Measurements from ENCODE around the gene SDHD. TPM values are rescaled to one million over a fixed set of nuclear protein-coding genes. Genes with fewer than 3 reads are reported as not detected.

The SDHD gene
- total RNA-seq, 2 donors from 2014 or later, result 113 to 166 TPM

DNA sequence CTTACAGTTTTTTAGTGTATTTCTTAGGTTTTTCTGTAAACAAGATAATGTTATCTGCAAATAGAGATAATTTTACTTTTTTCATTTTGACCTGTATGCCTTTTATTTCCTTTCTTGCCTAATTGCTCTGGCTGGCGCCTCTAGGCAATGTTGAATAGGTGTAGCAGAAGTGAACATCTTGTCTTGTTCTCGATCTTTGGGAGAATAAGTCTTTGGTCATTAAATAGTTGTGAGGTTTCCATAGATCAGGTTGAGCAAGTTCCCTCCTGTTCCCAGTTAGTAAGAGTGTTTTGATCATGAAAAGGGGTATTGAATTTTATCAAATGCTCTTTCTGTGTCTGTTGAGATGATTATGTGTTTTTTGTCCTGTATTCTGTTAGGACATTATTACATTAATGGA is 36.9 kb upstream of the SDHD start:
- H3K27ac ChIP-seq, result no peak overlapping the region
- TF ChIP-seq, protein P1, sequence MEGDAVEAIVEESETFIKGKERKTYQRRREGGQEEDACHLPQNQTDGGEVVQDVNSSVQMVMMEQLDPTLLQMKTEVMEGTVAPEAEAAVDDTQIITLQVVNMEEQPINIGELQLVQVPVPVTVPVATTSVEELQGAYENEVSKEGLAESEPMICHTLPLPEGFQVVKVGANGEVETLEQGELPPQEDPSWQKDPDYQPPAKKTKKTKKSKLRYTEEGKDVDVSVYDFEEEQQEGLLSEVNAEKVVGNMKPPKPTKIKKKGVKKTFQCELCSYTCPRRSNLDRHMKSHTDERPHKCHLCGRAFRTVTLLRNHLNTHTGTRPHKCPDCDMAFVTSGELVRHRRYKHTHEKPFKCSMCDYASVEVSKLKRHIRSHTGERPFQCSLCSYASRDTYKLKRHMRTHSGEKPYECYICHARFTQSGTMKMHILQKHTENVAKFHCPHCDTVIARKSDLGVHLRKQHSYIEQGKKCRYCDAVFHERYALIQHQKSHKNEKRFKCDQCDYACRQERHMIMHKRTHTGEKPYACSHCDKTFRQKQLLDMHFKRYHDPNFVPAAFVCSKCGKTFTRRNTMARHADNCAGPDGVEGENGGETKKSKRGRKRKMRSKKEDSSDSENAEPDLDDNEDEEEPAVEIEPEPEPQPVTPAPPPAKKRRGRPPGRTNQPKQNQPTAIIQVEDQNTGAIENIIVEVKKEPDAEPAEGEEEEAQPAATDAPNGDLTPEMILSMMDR (IDR thresholded peaks at IDR 0.05), result no peak
- H3K4me1 ChIP-seq, result peaks cover 0 to 5% of the 10 kb centered on the region in 2 donors
- no peaks in the 10 kb centered on the region for H3K9me3 ChIP-seq
- no peaks in the 10 kb centered on the region for H3K27me3 ChIP-seq
- DNase-seq (ENCODE audit: low spot score), result no peak
- H3K4me3 ChIP-seq, result no peak overlapping the region
- peaks cover 83% of the 10 kb centered on the region for H3K36me3 ChIP-seq

DNA sequence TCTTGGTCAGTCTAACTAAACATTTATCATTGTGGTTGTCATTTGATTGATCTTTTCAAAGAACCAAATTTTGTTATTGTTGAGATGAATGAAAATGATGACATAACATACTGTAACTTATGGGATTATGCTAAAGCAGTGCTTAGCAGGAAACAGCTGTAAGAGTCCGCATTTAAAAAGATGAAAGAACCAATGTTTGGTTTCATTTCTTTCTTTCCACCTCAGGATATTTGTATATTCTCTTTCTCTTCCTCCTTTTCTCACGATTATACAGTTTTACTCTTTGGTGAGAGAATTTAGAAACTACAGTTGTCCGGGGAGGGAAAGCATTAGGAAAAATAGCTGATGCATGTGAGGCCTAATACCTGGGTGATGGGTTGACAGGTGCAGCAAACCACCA is 36.0 kb upstream of the SDHD start:
- H3K9me3 ChIP-seq, result no peaks in the 10 kb centered on the region
- TF ChIP-seq, protein P1 (IDR thresholded peaks at IDR 0.05), result no peak
- no peak overlapping the region for H3K27ac ChIP-seq
- H3K4me1 ChIP-seq, result peaks cover 0 to 5% of the 10 kb centered on the region in 2 donors
- peaks cover 74% of the 10 kb centered on the region for H3K36me3 ChIP-seq
- no peak overlapping the region for H3K4me3 ChIP-seq
- H3K27me3 ChIP-seq, result no peaks in the 10 kb centered on the region
- DNase-seq (ENCODE audit: low spot score), result no peak

DNA sequence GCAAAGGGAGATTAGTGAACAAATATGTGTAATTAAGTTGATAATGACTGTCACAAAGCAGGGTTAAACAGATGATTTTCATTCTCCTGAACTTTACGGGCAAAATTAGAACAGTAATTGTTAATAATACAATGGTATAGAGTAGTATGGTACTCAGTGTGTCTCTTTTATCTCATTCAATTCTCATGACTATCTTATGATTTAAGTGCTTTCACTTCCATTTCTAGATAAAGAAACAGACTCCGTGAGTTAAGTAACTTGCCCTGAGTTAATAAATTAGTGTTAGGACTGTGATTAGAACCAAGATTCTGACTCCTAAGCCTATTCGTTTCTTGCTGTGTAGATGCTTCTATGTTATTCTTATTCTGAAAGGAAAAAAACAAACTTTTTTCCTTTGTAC is 34.9 kb upstream of the SDHD start:
- Histone ChIP-seq H3K36me3 (peaks cover 70% of the 10 kb centered on the region), H3K9me3 (no peaks in the 10 kb centered on the region), H3K4me3 (no peak overlapping the region), H3K27ac (no peak overlapping the region), H3K4me1 (peaks cover 0 to 5% of the 10 kb centered on the region in 2 donors), H3K27me3 (no peaks in the 10 kb centered on the region)
- TF ChIP-seq, protein P1 (IDR thresholded peaks at IDR 0.05), result no peak
- no peak for DNase-seq (ENCODE audit: low spot score)

DNA sequence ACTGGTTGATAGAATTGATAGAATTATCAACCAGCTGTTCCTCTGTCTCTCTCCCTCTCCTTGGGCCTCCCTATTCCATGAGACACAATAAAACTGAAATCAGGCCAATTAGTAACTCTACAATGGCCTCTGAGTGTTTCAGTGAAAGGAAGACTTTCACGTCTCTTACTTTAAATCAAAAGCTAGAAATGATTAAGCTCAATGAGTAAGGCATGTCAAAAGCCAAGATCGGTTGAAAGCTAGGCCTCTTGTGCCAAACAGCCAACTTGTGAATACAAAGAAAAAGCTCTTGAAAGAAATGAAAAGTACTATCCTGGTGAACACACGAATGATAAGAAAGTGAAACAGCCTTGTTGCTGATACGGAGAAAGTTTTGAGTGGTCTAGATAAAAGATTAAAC is 29.5 kb upstream of the SDHD start:
- Histone ChIP-seq H3K27ac (no peak overlapping the region), H3K4me1 (no peaks in the 10 kb centered on the region), H3K9me3 (no peaks in the 10 kb centered on the region), H3K27me3 (no peaks in the 10 kb centered on the region), H3K36me3 (peaks cover 81% of the 10 kb centered on the region), H3K4me3 (no peak overlapping the region)
- TF ChIP-seq, protein P1 (IDR thresholded peaks at IDR 0.05), result no peak
- DNase-seq (ENCODE audit: low spot score), result no peak

DNA sequence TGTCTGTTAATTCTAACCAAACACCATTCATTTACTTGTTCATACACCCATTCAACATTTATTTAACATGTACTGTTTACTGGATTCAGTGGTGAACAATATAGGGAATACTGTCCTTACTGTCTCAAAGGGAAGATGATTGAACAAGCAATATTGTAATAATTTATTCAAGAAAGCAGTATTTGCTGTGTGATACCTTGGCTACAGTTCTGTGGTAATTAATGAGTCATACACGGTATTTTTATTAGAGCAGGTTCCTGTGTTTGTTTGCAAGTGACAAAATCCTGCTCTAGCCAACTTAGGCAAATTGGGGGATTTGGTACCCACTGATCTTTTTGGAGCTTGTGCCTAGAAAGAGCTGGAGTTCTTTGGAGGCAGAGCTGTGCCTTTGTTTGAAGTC is 28.6 kb upstream of the SDHD start:
- Histone ChIP-seq H3K4me1 (no peaks in the 10 kb centered on the region), H3K27me3 (no peaks in the 10 kb centered on the region), H3K36me3 (peaks cover 81% of the 10 kb centered on the region), H3K9me3 (no peaks in the 10 kb centered on the region), H3K4me3 (no peak overlapping the region), H3K27ac (no peak overlapping the region)
- no peak for DNase-seq (ENCODE audit: low spot score)
- TF ChIP-seq, protein P1 (IDR thresholded peaks at IDR 0.05), result no peak

DNA sequence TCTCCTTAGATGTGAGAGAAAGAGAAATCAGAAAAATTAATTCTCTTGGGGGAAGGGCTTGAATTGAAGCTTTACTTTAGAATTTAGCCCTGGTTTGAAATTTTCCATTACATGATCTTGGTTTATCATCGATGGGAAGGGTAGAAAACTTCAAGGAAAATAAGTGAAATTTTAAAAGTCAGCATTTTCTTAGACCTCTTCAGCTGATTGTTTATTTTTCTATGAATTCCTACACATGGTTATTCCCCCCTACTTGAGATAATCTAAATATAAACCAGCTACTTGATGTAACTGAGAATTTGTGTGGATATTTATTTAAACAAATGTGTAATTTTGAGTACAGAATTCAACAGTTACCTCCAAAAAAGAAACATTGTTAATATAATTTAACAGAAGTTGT is 23.8 kb upstream of the SDHD start:
- TF ChIP-seq, protein P1 (IDR thresholded peaks at IDR 0.05), result no peak
- H3K27ac ChIP-seq, result no peak overlapping the region
- DNase-seq (ENCODE audit: low spot score), result no peak
- H3K27me3 ChIP-seq, result no peaks in the 10 kb centered on the region
- no peaks in the 10 kb centered on the region for H3K4me1 ChIP-seq
- no peak overlapping the region for H3K4me3 ChIP-seq
- peaks cover 59% of the 10 kb centered on the region for H3K36me3 ChIP-seq
- no peaks in the 10 kb centered on the region for H3K9me3 ChIP-seq
